Measurements from ENCODE around the gene ACAP3. TPM values are rescaled to one million over a fixed set of nuclear protein-coding genes. Genes with fewer than 3 reads are reported as not detected.

Gene ACAP3, protein sequence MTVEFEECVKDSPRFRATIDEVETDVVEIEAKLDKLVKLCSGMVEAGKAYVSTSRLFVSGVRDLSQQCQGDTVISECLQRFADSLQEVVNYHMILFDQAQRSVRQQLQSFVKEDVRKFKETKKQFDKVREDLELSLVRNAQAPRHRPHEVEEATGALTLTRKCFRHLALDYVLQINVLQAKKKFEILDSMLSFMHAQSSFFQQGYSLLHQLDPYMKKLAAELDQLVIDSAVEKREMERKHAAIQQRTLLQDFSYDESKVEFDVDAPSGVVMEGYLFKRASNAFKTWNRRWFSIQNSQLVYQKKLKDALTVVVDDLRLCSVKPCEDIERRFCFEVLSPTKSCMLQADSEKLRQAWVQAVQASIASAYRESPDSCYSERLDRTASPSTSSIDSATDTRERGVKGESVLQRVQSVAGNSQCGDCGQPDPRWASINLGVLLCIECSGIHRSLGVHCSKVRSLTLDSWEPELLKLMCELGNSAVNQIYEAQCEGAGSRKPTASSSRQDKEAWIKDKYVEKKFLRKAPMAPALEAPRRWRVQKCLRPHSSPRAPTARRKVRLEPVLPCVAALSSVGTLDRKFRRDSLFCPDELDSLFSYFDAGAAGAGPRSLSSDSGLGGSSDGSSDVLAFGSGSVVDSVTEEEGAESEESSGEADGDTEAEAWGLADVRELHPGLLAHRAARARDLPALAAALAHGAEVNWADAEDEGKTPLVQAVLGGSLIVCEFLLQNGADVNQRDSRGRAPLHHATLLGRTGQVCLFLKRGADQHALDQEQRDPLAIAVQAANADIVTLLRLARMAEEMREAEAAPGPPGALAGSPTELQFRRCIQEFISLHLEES
- total RNA-seq (ENCODE audit: low replicate concordance), result 22.7 and 64.0 TPM in 2 replicates

DNA sequence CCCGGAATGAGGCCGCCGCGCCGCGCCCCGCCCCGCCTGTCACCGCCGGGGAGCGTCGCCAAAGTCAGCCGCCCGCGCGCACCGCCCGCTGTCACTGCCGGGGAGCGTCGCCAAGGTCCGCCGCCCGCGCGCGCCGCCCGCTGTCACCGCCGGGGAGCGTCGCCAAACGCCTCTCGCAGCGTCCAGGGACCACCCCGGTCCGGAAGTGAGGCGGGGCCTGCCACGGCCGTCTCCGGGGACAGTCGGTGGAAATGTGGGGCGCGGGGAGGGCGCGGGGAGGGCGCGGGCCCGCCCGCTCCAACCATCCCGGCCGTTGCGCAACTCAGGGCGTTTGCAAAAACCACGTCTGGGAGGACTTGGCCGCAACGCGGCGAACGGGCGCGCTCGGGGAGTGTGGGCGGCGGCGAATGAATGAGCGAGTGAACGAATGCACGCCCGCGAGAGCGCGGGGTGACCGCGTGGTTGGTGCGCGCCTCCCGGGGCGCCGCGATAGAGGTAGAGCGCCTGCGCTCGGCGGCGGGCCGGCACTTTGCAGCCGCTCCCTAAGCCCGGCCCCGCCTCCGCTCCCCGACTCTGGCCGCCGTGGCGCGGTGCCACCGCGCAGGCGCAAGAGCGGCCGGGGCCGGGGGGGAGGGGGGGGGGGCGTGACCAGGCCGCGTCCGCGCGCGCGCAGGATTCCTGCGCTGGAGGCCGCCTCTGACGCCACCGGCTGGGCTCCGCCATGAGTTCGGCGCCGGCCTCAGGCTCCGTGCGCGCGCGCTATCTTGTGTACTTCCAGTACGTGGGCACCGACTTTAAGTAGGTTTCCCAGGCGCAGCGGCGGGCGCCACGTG lies at the start of gene ACAP3, which contains the start of gene PUSL1:
TSS of gene ACAP3 (minus strand) at position 8 of the 833 bp plus-strand sequence. CDS start 115 bp downstream, outside the sequence.
TSS of gene PUSL1 (plus strand) at position 675 of the 833 bp plus-strand sequence. CDS start at position 722, 47 bp downstream.

DNA sequence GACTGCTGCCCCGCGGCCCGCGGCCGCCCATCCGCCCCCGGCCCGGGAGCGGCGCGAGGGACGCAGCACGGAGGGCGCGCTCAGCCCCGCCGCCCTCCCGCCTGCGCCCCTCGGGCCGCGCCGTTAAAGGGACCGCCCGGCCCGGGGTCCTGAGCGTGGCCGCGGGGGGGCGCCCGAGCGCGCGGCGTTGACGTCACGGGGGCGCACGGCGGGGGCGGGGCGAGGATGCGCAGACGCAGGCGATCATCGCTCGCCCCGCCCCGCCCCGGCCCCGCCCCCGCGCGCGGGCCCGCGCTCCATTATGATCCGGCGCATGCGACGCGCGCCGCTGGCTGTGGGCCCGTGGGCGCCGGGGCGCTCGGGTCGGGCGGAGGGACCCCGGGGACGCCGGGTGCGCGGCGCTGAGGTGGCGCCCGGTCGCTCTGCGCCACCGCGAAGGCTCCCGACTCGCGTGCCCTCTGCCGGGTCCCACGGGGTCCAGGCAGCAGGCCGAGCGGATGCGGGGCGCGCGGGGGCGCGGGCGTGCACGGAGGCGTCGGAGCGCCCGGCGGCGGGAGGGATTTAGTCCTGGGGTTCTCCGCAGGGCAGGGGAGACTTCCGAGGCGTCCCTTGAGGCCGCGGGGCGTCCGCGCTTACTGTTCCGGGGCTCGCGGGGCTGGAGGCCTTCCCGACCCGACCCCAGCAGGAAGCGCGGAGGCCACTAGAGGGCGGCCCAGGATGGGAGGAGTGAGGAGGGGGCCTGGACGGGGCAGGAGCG lies 41.7 kb upstream of the ACAP3 start, which contains the start of gene DVL1:
TSS of gene DVL1 (minus strand) at position 163 of the 757 bp plus-strand sequence. CDS start 353 bp downstream, outside the sequence.

DNA sequence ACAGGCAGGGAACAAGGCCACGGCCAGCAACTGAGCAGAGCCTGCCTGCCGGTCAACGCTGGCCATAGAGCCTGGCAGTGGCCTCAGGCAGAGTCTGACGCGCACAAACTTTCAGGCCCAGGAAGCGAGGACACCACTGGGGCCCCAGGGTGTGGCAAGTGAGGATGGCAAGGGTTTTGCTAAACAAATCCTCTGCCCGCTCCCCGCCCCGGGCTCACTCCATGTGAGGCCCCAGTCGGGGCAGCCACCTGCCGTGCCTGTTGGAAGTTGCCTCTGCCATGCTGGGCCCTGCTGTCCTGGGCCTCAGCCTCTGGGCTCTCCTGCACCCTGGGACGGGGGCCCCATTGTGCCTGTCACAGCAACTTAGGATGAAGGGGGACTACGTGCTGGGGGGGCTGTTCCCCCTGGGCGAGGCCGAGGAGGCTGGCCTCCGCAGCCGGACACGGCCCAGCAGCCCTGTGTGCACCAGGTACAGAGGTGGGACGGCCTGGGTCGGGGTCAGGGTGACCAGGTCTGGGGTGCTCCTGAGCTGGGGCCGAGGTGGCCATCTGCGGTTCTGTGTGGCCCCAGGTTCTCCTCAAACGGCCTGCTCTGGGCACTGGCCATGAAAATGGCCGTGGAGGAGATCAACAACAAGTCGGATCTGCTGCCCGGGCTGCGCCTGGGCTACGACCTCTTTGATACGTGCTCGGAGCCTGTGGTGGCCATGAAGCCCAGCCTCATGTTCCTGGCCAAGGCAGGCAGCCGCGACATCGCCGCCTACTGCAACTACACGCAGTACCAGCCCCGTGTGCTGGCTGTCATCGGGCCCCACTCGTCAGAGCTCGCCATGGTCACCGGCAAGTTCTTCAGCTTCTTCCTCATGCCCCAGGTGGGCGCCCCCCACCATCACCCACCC lies 23.6 kb upstream of the ACAP3 start, which contains the start of gene TAS1R3:
TSS of gene TAS1R3 (plus strand) at position 213 of the 898 bp plus-strand sequence. CDS start at position 279, 66 bp downstream.

DNA sequence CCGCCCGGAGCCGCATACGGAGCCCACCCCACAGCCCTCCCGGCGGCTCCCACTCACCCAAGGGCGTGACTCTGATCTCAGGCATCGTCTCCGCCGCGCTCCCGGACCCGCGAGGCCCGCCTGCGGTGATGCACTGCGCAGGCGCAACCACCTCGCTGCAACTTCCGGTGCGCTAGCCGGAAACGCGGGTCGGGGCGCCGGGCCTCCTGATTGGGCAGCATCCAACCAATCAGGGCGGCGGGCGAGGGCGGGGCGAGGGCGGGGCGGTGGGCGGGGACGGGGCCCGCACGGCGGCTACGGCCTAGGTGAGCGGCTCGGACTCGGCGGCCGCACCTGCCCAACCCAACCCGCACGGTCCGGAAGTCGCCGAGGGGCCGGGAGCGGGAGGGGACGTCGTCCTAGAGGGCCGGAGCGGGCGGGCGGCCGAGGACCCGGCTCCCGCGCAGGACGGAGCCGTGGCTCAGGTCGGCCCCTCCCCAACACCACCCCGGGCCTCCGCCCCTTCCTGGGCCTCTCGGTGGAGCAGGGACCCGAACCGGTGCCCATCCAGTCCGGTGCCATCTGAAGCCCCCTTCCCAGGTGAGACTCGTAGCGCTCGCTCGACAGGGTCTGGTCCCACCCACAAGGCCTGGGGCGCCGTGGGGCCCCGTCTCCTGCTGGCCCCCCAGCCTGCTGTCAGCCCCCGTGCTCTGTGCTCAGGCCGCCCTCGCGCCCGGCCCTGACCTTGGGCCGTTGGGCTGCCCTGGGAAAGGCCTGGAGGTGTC lies 17.0 kb upstream of the ACAP3 start, which contains the start of the genes CPTP and INTS11:
TSS of gene CPTP (plus strand) at position 279 of the 764 bp plus-strand sequence. CDS start 2,109 bp downstream, outside the sequence.
TSS of gene INTS11 (minus strand) at position 137 of the 764 bp plus-strand sequence. CDS start at position 85, 52 bp downstream.

DNA sequence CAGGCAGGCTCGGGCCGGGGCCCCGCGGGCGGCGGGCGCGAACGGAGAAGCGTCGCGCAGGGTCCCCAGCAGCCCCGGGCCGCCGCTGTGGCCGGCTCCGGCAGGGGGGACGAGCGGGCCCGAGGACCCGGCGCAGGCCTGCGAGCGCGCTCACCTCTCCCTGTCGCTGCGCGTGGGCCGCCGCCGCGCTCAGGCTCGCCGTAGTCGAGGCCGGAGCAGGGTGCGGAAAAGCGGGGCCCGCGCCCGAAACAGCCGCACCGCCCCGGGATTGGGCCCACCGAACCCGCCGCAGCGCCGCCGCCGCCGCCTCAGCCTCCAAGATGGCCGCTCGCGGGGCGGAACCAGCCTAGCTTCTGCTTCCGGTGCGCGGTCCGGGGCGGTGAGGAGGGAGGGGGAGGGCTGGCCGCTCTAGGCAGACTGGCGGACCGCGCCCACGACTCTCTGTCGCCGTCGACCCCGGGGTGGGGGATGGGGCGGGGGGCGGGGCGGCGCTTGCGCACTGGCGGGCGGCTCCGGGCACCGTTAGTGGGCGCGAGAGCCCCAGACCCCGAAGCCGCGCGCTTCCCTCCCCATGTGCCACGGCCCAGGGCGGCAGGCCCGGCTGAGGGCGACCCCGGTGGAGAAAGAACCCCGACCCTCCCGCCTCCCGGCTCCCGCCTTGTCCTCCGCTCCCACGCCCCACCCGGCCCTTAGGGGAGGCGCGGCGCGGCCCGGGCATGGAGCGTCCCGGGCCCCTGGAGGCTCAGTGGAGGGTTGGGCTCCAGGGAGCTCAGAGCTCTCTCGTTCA lies 34.0 kb downstream of the ACAP3 start, which contains the start of gene UBE2J2:
TSS of gene UBE2J2 (minus strand) at position 343 of the 787 bp plus-strand sequence. CDS start 5,862 bp downstream, outside the sequence.

DNA sequence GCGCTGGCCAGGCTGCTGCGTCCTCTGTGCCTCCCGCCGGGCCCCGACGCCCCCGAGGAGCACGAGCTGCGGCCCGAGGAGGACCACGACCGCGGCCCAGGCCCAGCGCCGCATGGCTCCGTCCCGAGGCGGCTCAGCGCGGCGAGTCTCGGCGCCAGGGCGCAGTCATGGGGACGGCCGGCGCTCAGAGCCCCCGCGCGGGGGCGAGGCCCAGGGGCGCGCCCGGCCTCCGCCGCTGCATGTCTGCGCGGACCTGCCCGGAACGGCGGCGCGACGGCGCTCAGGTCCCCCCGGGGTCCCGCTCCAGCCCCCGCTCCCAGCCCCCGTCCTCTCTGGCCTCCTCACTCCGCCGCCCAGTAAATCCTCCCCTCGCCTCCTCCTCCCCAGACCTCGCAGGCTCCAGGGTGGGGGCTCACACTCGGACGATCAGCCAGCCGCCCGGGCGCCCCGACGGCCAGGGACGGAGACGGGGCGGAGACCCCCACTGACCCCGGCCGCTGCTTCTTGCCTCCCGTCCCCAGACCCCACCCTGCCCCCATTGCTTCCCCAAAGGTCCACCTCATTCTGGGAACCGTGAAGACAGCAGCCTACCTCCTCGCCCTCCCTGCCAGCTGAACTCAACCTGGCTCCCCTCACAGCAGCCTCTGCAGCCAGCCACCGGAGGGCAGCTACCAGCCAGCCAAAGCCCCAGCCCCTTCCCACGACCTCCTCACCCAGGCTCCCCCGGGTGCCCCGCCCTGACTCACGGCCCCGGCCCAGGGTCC lies 61.0 kb downstream of the ACAP3 start, which contains the start of gene C1QTNF12:
TSS of gene C1QTNF12 (minus strand) at position 146 of the 764 bp plus-strand sequence. CDS start at position 114, 32 bp downstream.

Other genes with a start within 250 kb of the ACAP3 start
- not detected in 2 replicates for gene RNF223, start 233.6 kb downstream of the ACAP3 start, total RNA-seq (ENCODE audit: low replicate concordance)
- gene C1orf159, start 191.8 kb downstream of the ACAP3 start, total RNA-seq (ENCODE audit: low replicate concordance), result 2.1 and 3.7 TPM in 2 replicates
- not detected in 2 replicates for gene TTLL10, start 134.1 kb downstream of the ACAP3 start, total RNA-seq (ENCODE audit: low replicate concordance)
- gene TNFRSF18, start 101.3 kb downstream of the ACAP3 start, total RNA-seq (ENCODE audit: low replicate concordance), result not detected in 2 replicates
- gene TNFRSF4, start 93.8 kb downstream of the ACAP3 start, total RNA-seq (ENCODE audit: low replicate concordance), result not detected in 2 replicates
- 100 and 148 TPM in 2 replicates for gene SDF4, start 75.9 kb downstream of the ACAP3 start, total RNA-seq (ENCODE audit: low replicate concordance)
- gene B3GALT6, start 75.7 kb downstream of the ACAP3 start, total RNA-seq (ENCODE audit: low replicate concordance), result 9.9 and 24.7 TPM in 2 replicates
- 0.35 and 0.53 TPM in 2 replicates for gene C1QTNF12, start 61.2 kb downstream of the ACAP3 start, total RNA-seq (ENCODE audit: low replicate concordance)
- gene UBE2J2, start 34.1 kb downstream of the ACAP3 start, total RNA-seq (ENCODE audit: low replicate concordance), result 9.9 and 30.1 TPM in 2 replicates
- gene SCNN1D, start 27.5 kb downstream of the ACAP3 start, total RNA-seq (ENCODE audit: low replicate concordance), result 0.38 and 0.47 TPM in 2 replicates
- gene PUSL1, start 667 bp upstream of the ACAP3 start, total RNA-seq (ENCODE audit: low replicate concordance), result 4.7 and 14.8 TPM in 2 replicates
- gene INTS11, start 16.7 kb upstream of the ACAP3 start, total RNA-seq (ENCODE audit: low replicate concordance), result 52.0 and 105 TPM in 2 replicates
- 4.3 and 8.5 TPM in 2 replicates for gene CPTP, start 16.9 kb upstream of the ACAP3 start, total RNA-seq (ENCODE audit: low replicate concordance)
- gene TAS1R3, start 23.4 kb upstream of the ACAP3 start, total RNA-seq (ENCODE audit: low replicate concordance), result 0.15 and 0.35 TPM in 2 replicates
- gene DVL1, start 41.5 kb upstream of the ACAP3 start, total RNA-seq (ENCODE audit: low replicate concordance), result 72.2 and 104 TPM in 2 replicates
- gene MXRA8, start 50.6 kb upstream of the ACAP3 start, total RNA-seq (ENCODE audit: low replicate concordance), result 200 and 222 TPM in 2 replicates
- 51.0 and 109 TPM in 2 replicates for gene AURKAIP1, start 67.3 kb upstream of the ACAP3 start, total RNA-seq (ENCODE audit: low replicate concordance)
- 92.2 and 99.7 TPM in 2 replicates for gene CCNL2, start 91.4 kb upstream of the ACAP3 start, total RNA-seq (ENCODE audit: low replicate concordance)
- gene MRPL20, start 99.4 kb upstream of the ACAP3 start, total RNA-seq (ENCODE audit: low replicate concordance), result 59.4 and 118 TPM in 2 replicates
- 0.23 TPM in 2 replicates for gene ANKRD65, start 113.3 kb upstream of the ACAP3 start, total RNA-seq (ENCODE audit: low replicate concordance)
- 1.5 and 1.6 TPM in 2 replicates for gene VWA1, start 127.8 kb upstream of the ACAP3 start, total RNA-seq (ENCODE audit: low replicate concordance)
- gene ATAD3C, start 141.8 kb upstream of the ACAP3 start, total RNA-seq (ENCODE audit: low replicate concordance), result under 0.01 and 0.15 TPM in 2 replicates
- 15.9 and 18.1 TPM in 2 replicates for gene ATAD3B, start 163.8 kb upstream of the ACAP3 start, total RNA-seq (ENCODE audit: low replicate concordance)
- gene ATAD3A, start 204.2 kb upstream of the ACAP3 start, total RNA-seq (ENCODE audit: low replicate concordance), result 20.5 and 40.8 TPM in 2 replicates
- gene TMEM240, start 232.7 kb upstream of the ACAP3 start, total RNA-seq (ENCODE audit: low replicate concordance), result 1.6 and 5.6 TPM in 2 replicates

Data from smooth muscle cell of the coronary artery (primary cell).